Stimulated activated CD4-positive, alpha-beta T cell treated with anti-CD3 and anti-CD28 coated beads, Interleukin-4, amount 100 ng/mL, for 48 hours (primary cell): ENCODE data around the gene USP36.
"Not testable (repeated sequence)": the region's sequence is repeated elsewhere in the genome, so short reads cannot be mapped to it uniquely, and the experiment has no call there.

Experiments
- DNase-seq, 2 donors: peaks; one replicate each; pipeline ENCODE4 v3.0.0-alpha.2; 2020; ENCODE audit warnings: low read depth in 2 of 2

Gene USP36

GRCh38 chr17:78840780-78841611 is at the start of gene USP36:
Gene USP36, minus strand, starts transcription at chr17:78840814. Its CDS starts 4,451 bp downstream, at chr17:78836363.
- peak; percentile 100 for DNase-seq

- not testable (repeated sequence) for DNase-seq
Observed at GRCh38 chr17:78890096-78890495, 49.5 kb upstream of the USP36 start.

GRCh38 chr17:78889531-78889930 is 48.9 kb upstream of the USP36 start:
- DNase-seq = peak in 1 of 2 donors; percentile 15

- DNase-seq = no peak
Observed at GRCh38 chr17:78888941-78889518, 48.4 kb upstream of the USP36 start.

- DNase-seq = no peak
Observed at GRCh38 chr17:78886954-78887353, 46.3 kb upstream of the USP36 start.

- DNase-seq = no peak
Observed at GRCh38 chr17:78885956-78886355, 45.3 kb upstream of the USP36 start.

- DNase-seq = no peak
Observed at GRCh38 chr17:78884876-78885667, 44.5 kb upstream of the USP36 start.

GRCh38 chr17:78884148-78884825 is 43.7 kb upstream of the USP36 start:
- DNase-seq = no peak

- no peak for DNase-seq
Observed at GRCh38 chr17:78883533-78884131, 43.0 kb upstream of the USP36 start.

- DNase-seq = no peak
Observed at GRCh38 chr17:78883089-78883532, 42.5 kb upstream of the USP36 start.

GRCh38 chr17:78882540-78883088 is 42.0 kb upstream of the USP36 start:
- DNase-seq = no peak

GRCh38 chr17:78879635-78880186 is 39.1 kb upstream of the USP36 start:
- DNase-seq = no peak

GRCh38 chr17:78878871-78879527 is 38.4 kb upstream of the USP36 start:
- DNase-seq = no peak

GRCh38 chr17:78878261-78878660 is 37.6 kb upstream of the USP36 start:
- DNase-seq = no peak

- not testable (repeated sequence) for DNase-seq
Observed at GRCh38 chr17:78876954-78877517, 36.4 kb upstream of the USP36 start.

- no peak for DNase-seq
Observed at GRCh38 chr17:78876094-78876597, 35.5 kb upstream of the USP36 start.

GRCh38 chr17:78875363-78876093 is 34.9 kb upstream of the USP36 start:
- DNase-seq = no peak

- DNase-seq = no peak
Observed at GRCh38 chr17:78873519-78874340, 33.1 kb upstream of the USP36 start.
